PC-9 (cell line): ENCODE measurements around the gene ITK. TPM values are rescaled to one million over a fixed set of nuclear protein-coding genes. Genes with fewer than 3 reads are reported as not detected.

ENCODE experiments used
- BruUV-seq: library from RNA; stranded (reverse); fragments of 400-500 nt; replicated peaks from 2 replicates; lab custom pipeline; 2021; lab: Mats Ljungman, UMichigan
- CTCF ChIA-PET: fragments of 300-600 bp; sonication (Branson Sonifier 250); formaldehyde crosslinking; loops from one replicate; lab custom pipeline; 2022; ENCODE audit warnings: antibody characterized with exemption; lab: Charles Lee
- POLR2A ChIA-PET: fragments of 300-600 bp; sonication (Branson Sonifier 250); formaldehyde crosslinking; loops from one replicate; lab custom pipeline; 2022; ENCODE audit warnings: antibody characterized with exemption; ENCODE audit not compliant: unreplicated experiment; lab: Charles Lee
- DNase-seq, 2 experiments: peaks; one replicate each; pipeline versions ENCODE4 v3.0.0 to v3.0.0-alpha.2; 2015 to 2022; ENCODE audit warnings: mixed read lengths in 1 of 2
- H2AFZ ChIP-seq: fragments of 200-600 bp; sonication (generic); 2 replicates; pipeline ENCODE4 v1.8.1; 2017; ENCODE audit warnings: antibody characterized with exemption
- H3F3A ChIP-seq: fragments of 200-600 bp; sonication (generic); 2 replicates; pipeline ENCODE4 v1.8.1; 2017; ENCODE audit warnings: antibody characterized with exemption, mild to moderate bottlenecking, low read depth; ENCODE audit not compliant: insufficient read depth
- H3K27ac ChIP-seq: fragments of 200-600 bp; sonication (generic); 2 replicates; pipeline ENCODE4 v1.6.1; 2016; ENCODE audit warnings: mixed run types
- H3K27me3 ChIP-seq: fragments of 200-600 bp; sonication (generic); 2 replicates; pipeline ENCODE4 v1.6.1; 2016; ENCODE audit warnings: low read depth, mixed run types; ENCODE audit not compliant: insufficient read depth
- H3K36me3 ChIP-seq: fragments of 200-600 bp; sonication (generic); 2 replicates; pipeline ENCODE4 v1.6.1; 2016; ENCODE audit warnings: low read depth, mixed run types
- H3K4me1 ChIP-seq: fragments of 200-600 bp; sonication (generic); replicated peaks from 2 replicates; pipeline ENCODE4 v1.6.1; 2016; ENCODE audit warnings: mixed run types; ENCODE audit not compliant: insufficient read depth
- H3K4me2 ChIP-seq: fragments of 200-600 bp; sonication (generic); 2 replicates; pipeline ENCODE4 v1.6.1; 2017; ENCODE audit warnings: mixed run types
- H3K4me3 ChIP-seq: fragments of 200-600 bp; sonication (generic); 2 replicates; pipeline ENCODE4 v1.6.1; 2016; ENCODE audit warnings: mixed run types
- H3K79me2 ChIP-seq: fragments of 200-600 bp; sonication (generic); 2 replicates; pipeline ENCODE4 v1.6.1; 2017; ENCODE audit warnings: low read depth, mixed run types
- H3K9me2 ChIP-seq: fragments of 200-600 bp; sonication (generic); 2 replicates; pipeline ENCODE4 v1.8.1; 2017; ENCODE audit warnings: mild to moderate bottlenecking; ENCODE audit not compliant: insufficient read depth
- H3K9me3 ChIP-seq: fragments of 200-600 bp; sonication (generic); 2 replicates; pipeline ENCODE4 v1.8.1; 2016; ENCODE audit warnings: low read depth; ENCODE audit not compliant: insufficient read depth
- H4K20me1 ChIP-seq: fragments of 200-600 bp; sonication (generic); 2 replicates; pipeline ENCODE4 v1.8.1; 2017; ENCODE audit not compliant: insufficient read depth
- EZH2 ChIP-seq: fragments of 200-600 bp; sonication (generic); IDR thresholded peaks from 2 replicates; pipeline ENCODE4 v1.8.0; 2017; ENCODE audit warnings: antibody characterized with exemption, low read depth
- intact Hi-C: fragments of 100-400 bp; cut with micrococcal nuclease; formaldehyde crosslinking; loops from one replicate; pipeline ENCODE4 v1.10.0; 2022; ENCODE audit not compliant: unreplicated experiment
- total RNA-seq: library from RNA; stranded (reverse); gene quantifications from 2 replicates; pipeline ENCODE4 v1.2.3, GENCODE V29; 2021
- TF ChIP-seq, protein P1 (sequence below): fragments of 200-600 bp; sonication (generic); conservative IDR thresholded peaks from 2 replicates; pipeline ENCODE4 v1.6.1; 2017; ENCODE audit warnings: mixed run types, antibody characterized with exemption, mild to moderate bottlenecking, moderate library complexity

The ITK gene
- total RNA-seq, 1 experiment from 2014 or later: not detected

DNA sequence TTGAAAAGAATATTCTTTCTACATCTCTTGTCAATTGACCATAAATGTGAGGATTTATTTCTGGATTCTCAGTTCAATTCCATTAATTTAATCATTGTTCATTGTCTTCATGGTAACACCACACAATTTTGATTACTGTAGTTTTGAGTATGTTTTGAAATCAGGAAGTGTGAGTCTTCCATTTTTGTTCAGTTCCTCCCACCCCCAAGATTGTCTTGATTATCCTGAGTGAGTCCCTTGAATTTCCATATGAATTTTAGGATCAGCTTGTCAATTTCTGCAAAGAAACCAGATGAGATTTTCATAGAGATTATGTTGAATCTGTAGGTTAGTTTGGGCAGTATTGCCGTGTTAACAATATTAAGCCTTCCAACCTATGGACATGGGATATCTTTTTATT is 94.8 kb downstream of the ITK start:
- Histone ChIP-seq H3K4me1 (no peaks in the 10 kb centered on the region), H4K20me1 (no peaks in the 10 kb centered on the region), H3K9me2 (no peaks in the 10 kb centered on the region), H3F3A (no peaks in the 10 kb centered on the region), H3K4me2 (no peak overlapping the region), H3K79me2 (no peaks in the 10 kb centered on the region), H3K36me3 (no peaks in the 10 kb centered on the region), H3K27ac (no peak overlapping the region), H3K27me3 (no peaks in the 10 kb centered on the region), H2AFZ (no peak overlapping the region), H3K4me3 (no peak overlapping the region), H3K9me3 (no peaks in the 10 kb centered on the region; the same call in 1 of the 2 replicates)
- DNase-seq: no peak
- BruUV-seq: no TSS peak
- CTCF ChIA-PET: no interaction called here
- intact Hi-C loops: no loop called here
- POLR2A ChIA-PET: no interaction called here
- TF ChIP-seq, protein P1, sequence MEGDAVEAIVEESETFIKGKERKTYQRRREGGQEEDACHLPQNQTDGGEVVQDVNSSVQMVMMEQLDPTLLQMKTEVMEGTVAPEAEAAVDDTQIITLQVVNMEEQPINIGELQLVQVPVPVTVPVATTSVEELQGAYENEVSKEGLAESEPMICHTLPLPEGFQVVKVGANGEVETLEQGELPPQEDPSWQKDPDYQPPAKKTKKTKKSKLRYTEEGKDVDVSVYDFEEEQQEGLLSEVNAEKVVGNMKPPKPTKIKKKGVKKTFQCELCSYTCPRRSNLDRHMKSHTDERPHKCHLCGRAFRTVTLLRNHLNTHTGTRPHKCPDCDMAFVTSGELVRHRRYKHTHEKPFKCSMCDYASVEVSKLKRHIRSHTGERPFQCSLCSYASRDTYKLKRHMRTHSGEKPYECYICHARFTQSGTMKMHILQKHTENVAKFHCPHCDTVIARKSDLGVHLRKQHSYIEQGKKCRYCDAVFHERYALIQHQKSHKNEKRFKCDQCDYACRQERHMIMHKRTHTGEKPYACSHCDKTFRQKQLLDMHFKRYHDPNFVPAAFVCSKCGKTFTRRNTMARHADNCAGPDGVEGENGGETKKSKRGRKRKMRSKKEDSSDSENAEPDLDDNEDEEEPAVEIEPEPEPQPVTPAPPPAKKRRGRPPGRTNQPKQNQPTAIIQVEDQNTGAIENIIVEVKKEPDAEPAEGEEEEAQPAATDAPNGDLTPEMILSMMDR: no peak
- TF ChIP-seq EZH2: no peak

DNA sequence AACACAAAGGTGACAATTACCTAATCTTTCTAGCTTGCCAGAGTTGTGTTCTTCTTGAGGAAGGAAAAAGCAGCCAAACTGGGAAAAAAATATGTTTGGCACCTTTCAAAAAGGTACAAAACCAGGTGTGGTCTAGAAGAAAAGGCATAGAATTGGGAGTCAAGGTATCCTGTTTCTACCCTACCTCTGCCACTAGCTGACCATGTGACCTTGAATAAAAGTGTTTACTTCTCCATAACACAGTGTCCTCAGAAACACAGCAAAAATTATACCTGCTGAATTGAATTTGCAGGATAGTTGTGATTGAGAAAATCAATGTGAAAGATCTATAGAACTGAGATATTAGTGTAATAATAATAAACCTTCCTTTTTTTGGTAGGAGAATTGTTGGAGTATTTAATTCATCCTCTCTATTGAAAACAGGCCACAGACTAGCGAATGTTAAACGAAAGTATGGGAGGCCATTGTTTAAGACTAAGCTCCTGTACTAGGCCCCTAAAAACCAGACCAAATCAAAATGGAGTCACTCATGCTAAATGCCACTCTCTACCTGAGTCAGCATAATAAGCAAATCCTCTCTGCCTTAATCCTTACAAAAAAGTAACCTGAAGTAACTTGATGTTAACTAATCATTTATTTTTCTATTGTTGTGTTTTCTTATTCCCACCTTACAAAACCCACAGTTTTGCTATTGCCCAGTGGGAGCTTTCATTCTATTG is 97.8 kb downstream of the ITK start:
- Histone ChIP-seq H3K27ac (no peak overlapping the region), H3K36me3 (no peaks in the 10 kb centered on the region), H4K20me1 (no peaks in the 10 kb centered on the region), H2AFZ (no peak overlapping the region), H3K9me2 (no peaks in the 10 kb centered on the region), H3K9me3 (no peaks in the 10 kb centered on the region; the same call in 1 of the 2 replicates), H3F3A (no peaks in the 10 kb centered on the region), H3K4me1 (no peaks in the 10 kb centered on the region), H3K27me3 (no peaks in the 10 kb centered on the region), H3K4me2 (no peak overlapping the region), H3K4me3 (no peak overlapping the region), H3K79me2 (no peaks in the 10 kb centered on the region)
- POLR2A ChIA-PET: no interaction called here
- intact Hi-C loops: no loop called here
- CTCF ChIA-PET: no interaction called here
- no peak for DNase-seq
- BruUV-seq: no TSS peak
- TF ChIP-seq, protein P1: no peak
- no peak for TF ChIP-seq EZH2

DNA sequence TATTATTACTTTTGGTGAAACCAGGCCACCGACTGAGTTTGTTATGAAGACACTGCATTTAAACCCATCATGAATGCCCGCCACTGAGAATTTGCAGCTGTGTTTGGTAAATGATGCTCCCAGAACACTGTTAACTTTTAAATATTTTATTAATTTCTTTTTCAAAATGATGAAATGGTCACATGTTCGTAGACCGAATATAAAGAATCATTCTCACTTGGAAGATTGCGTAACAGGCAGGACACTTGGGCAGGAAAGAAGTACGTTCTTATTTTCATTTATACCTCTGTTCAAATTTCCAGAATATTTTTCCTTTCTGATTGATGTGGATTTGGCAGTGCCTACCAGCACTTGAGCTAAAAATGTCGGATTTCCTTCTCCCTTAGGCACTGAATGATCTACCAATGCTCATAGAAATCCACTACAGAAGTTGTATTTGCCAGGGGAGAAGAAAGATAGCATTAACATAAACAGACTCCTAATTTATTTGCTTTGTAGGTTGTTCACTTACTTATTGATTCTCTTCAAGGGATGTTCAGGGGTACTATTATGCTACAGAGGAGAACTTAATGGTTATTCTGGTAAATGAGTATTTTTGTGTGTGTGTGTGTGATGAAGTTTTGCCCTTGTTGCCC is 99.1 kb downstream of the ITK start:
- no peaks in the 10 kb centered on the region; the same call in 1 of the 2 replicates for H3K9me3 ChIP-seq
- no peak overlapping the region for H3K4me2 ChIP-seq
- BruUV-seq: no TSS peak
- no peaks in the 10 kb centered on the region for H3K4me1 ChIP-seq
- no peak overlapping the region for H3K4me3 ChIP-seq
- no peaks in the 10 kb centered on the region for H3F3A ChIP-seq
- TF ChIP-seq EZH2: no peak
- TF ChIP-seq, protein P1: no peak
- no peaks in the 10 kb centered on the region for H3K79me2 ChIP-seq
- ChIA-PET POLR2A (no interaction called here), CTCF (no interaction called here)
- no peak overlapping the region for H2AFZ ChIP-seq
- 0 out of 2 replicates have a peak, but pooled peaks cover 3% of the 10 kb centered on the region for H3K27me3 ChIP-seq
- no peak overlapping the region for H3K27ac ChIP-seq
- no peaks in the 10 kb centered on the region for H3K9me2 ChIP-seq
- H4K20me1 ChIP-seq: no peaks in the 10 kb centered on the region
- DNase-seq: no peak
- H3K36me3 ChIP-seq: no peaks in the 10 kb centered on the region
- intact Hi-C loops: no loop called here
